HG03045 (cell line): ENCODE data around the gene SGIP1.
"Not testable (repeated sequence)": the region's sequence is repeated elsewhere in the genome, so short reads cannot be mapped to it uniquely, and the experiment has no call there.

Source experiments
- ATAC-seq: cut with Tn5 transposase; IDR thresholded peaks from one replicate; pipeline ENCODE4 v1.9.1; 2021; ENCODE audit warnings: mild to moderate bottlenecking, moderate library complexity; ENCODE audit not compliant: unreplicated experiment

SGIP1 gene

GRCh38 chr1:66552829-66553228 is 18.9 kb downstream of the SGIP1 start:
- no peak for ATAC-seq

GRCh38 chr1:66553846-66554245 is 19.9 kb downstream of the SGIP1 start:
- ATAC-seq: no peak

DNA sequence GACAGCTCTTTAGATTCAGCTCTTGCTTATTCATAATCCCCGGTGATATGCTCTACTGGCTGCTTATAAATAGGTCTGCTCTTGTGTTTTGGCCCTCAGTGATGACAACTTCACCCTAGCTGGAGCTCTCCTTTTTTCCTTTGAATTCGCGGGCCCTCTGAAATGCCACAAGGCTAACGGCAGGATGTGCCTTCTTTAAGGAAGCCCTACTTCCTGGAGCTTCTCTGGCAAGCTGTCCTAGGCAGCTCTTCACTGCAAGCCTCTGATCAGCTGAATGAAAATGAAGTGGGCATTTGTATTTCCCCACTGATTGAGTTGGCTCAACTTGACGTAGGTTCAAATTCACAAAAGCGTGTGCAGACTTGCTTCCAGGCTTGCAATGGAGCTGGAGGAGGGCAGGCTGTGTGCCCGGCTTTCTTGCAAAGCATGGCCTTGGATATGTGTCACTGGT is 22.2 kb downstream of the SGIP1 start:
- no peak for ATAC-seq

- no peak for ATAC-seq
These were observed 23.2 kb downstream of the SGIP1 start for GRCh38 chr1:66557157-66557556.

GRCh38 chr1:66559517-66559916 is 25.6 kb downstream of the SGIP1 start:
- no peak for ATAC-seq

GRCh38 chr1:66562561-66562960 is 28.6 kb downstream of the SGIP1 start:
- no peak for ATAC-seq

DNA sequence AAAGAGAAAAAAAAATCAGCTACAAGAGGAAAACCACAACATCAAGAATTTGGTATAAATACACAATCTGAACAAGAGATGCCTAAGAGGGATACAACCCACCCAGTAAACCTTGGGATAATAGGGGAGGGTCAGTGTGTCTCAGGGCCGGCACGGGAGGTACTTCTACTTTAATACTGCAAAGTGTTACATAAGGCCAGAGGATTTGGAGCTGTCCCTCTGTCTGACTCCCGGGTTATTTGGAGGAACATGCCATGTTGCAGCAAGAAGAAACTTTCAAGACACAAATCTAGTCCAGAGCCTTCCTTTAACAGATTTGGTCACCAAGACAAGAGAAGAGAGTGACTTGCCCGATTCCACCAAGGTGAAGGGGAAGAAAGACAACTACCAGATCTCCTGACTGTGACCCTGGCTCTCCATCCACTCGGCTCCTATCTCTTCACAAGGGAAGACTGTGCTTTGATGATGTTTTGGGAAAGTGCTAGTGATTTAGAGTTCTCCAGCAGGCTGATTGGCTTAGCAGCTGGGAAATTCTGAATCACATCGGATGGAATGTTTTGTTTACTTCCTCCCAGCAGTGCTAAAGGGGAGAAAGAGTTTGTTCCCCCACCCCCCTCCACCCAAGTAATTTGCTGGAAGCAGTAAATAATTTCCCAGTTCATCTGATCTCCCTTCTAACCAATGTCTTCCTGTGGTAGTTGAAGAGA is 29.3 kb downstream of the SGIP1 start:
- no peak for ATAC-seq

DNA sequence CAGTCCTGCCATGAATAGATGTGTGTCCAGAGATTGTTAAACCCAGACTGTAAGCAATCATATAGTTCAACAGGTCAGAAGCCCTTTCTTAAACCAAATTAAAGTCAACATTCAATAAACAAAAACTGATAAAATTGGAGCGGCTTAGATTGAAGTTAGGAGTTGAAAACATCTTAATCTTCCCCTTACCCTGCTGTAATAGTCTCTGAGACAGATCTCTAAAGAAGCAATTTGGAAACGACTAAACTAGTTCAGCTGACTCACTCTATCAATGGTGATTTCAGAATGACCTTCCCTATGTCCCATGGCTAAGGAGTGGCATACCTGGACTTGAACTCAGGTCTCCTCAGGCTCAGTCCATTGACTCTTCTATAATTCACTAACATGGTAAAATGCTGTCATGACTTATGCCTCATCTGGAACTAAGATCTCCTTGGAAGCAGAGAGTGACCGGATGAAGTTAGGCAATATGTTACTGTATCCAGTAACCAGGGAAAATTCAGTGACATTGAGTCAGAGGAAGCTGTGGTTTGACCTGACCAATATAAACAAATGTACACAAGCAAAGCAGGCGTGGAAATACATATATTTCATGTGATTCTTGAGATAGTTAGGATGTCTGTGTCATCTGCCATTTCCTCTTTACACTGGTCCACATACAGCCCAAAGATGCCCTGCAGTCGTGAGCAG is 30.1 kb downstream of the SGIP1 start:
- no peak for ATAC-seq

- ATAC-seq: no peak
These were observed 36.2 kb downstream of the SGIP1 start for GRCh38 chr1:66570196-66570595.

DNA sequence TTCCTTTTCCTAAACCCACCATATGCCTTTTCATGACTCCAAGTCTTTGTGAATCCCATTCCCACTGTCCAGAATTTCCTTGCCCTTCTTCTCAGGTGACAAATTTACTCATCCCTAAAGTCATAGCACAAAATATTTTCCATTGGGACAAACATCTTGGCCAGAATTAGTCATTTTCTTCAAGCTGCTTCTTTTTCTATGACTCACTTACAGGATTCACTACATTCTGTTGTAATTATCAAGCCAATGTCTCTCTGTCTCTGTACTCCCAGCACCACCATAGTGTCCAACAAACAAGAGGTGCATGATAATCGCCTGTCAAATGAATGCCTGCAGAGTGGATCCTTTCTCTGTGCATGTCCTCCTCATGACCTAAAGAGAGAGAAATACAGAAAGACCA is 37.8 kb downstream of the SGIP1 start:
- no peak for ATAC-seq

DNA sequence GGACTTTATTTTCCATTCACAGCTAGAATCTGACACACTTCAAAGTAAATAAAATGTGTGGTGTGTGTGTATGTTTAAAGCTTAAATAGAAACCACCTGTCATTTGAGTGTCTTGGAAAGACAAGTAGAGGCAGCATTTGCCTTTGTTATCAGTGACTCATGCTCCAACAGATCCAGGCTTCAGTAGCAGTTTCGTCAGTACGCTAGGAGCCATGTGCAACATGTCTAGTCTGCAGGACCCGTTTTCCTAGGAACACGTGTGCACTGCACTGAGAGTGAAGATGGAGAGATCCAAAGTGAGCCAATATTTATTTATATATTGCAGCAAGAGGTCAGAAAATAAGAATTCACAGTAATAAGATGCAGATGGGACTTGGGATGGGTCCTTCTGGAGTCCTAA is 41.8 kb downstream of the SGIP1 start:
- ATAC-seq: no peak

DNA sequence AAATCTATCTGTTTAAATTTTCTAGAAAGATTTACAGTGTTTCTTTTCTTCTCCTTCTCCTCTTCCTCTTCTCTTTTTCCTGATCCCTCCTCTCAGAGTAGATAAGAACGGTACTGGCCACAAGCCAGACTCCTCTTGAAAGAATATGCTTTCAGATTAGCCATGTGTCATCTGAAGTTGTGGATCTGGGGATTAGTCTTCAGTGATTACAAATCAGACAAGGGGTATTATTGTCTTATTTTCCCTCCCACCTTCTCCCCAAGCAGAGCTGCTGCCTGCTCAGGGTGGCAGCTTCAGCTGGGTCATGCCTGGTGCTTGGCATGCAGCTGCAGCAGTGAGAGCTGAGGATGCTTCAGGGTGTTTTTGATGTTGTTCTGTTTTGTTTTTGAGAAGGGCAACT is 42.7 kb downstream of the SGIP1 start:
- ATAC-seq: no peak

- ATAC-seq: no peak
These were observed 44.9 kb downstream of the SGIP1 start for GRCh38 chr1:66578841-66579240.

- ATAC-seq: no peak
These were observed 46.1 kb downstream of the SGIP1 start for GRCh38 chr1:66580081-66580480.

DNA sequence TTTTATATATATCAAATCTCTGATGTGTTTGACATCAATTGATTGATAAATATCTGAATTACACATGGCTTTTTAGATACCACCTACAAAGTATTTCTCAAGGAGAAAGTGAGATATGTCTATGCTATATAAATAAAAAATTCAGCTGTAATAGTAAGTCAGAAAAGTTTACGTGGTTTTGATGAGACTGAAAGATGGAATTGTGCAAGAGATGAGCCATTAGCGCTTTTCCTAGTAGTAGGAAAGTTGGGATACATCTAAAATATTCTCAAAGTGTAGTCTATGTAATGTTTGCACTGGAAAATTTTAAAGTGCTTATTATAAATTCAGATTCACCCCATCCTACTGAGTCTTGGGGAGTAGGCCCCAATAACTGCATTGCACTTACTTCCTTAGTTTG is 49.1 kb downstream of the SGIP1 start:
- ATAC-seq: no peak

GRCh38 chr1:66585002-66585401 is 51.0 kb downstream of the SGIP1 start:
- no peak for ATAC-seq

GRCh38 chr1:66589326-66589725 is 55.4 kb downstream of the SGIP1 start:
- no peak for ATAC-seq

GRCh38 chr1:66592106-66592507 is 58.2 kb downstream of the SGIP1 start:
- ATAC-seq: not testable (repeated sequence)

DNA sequence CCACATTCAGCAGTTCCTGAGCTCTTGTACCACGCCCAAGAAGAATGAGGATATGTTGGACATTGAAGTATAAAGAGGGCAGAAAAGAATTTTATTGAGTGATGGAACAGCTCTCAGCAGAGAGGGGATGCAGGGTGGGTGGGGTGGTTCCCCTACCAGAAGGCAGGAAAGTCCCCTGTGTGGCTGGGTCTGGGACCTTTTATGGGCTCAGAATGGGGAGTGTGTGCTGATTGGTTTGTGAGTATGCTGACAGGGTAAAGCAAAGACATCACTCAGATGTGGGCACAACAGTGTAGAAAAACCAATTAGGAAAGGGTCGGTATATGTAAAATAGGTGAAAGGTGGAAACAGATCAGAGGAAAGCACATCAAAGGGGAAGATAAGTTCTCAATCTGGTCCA is 62.2 kb downstream of the SGIP1 start:
- ATAC-seq: no peak

DNA sequence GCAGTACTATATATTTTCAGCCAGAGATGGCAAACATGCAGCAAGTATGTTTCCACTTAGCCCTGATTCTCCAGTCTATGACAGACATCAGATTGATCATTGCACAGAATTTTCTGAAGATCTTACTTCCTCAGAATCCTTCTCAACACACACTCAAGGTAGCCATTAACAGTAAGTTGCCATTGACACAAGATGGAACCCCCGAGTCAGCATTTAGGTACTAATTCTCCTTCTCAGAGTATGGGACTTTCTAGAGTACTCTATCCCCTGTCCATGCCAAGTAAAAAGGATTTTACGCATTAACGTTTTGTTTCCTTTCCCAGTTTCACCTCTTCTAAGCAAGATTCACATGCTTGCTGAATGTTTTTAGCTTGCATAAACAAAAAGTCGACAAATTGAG is 63.5 kb downstream of the SGIP1 start:
- ATAC-seq: no peak

- ATAC-seq: no peak
These were observed 64.7 kb downstream of the SGIP1 start for GRCh38 chr1:66598670-66599069.

DNA sequence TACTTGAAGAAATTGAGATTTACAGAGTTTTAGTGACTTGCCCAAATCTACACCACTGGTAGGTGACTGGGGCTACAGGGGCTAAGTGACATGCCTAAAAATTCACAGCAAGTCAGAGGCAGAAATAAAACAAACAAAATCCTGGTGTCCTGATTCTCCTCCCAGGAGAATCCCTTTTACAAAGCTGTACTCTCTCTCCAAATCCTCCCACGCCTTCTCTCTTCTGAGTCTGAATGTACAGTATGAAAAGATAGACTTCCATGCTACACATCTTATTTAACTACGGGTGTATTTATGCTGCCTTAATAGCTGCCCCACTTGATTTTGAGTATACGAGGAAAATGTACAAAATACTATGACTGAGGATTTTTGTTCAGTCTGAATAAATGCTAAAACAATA is 65.4 kb downstream of the SGIP1 start:
- ATAC-seq: no peak
